Esophagus muscularis mucosa (tissue), 4 donors: Measurements from ENCODE around the gene SCN2A. TPM values are rescaled to one million over a fixed set of nuclear protein-coding genes. Genes with fewer than 3 reads are reported as not detected.

Experiments used
- DNase-seq: peaks from one replicate; pipeline ENCODE4 v3.0.0-alpha.2; 2017; ENCODE audit errors: extremely low spot score
- H3K27ac ChIP-seq, 4 donors: fragments of 200-600 bp; sonication (generic); replicated peaks in 1 of 4; 1 replicate in 3 of 4; 2 replicates in 1 of 4; pipeline ENCODE4 v1.5.1; 2016 to 2019; ENCODE audit warnings: mild to moderate bottlenecking in 1 of 4
- H3K27me3 ChIP-seq, 4 donors: fragments of 200-600 bp; sonication (generic); one replicate each; pipeline versions ENCODE4 v1.5.1 to v1.6.0; 2016 to 2019
- H3K36me3 ChIP-seq, 4 donors: fragments of 200-600 bp; sonication (generic); one replicate each; pipeline ENCODE4 v1.5.1; 2016 to 2019
- H3K4me1 ChIP-seq, 4 donors: fragments of 200-600 bp; sonication (generic); one replicate each; pipeline ENCODE4 v1.5.1; 2016 to 2019
- H3K4me3 ChIP-seq, 4 donors: fragments of 200-600 bp; sonication (generic); 1 replicate in 2 of 4; 2 replicates in 2 of 4; pipeline ENCODE4 v1.5.1; 2016 to 2019; ENCODE audit warnings: mild to moderate bottlenecking in 4 of 4, moderate library complexity in 1 of 4
- H3K9me3 ChIP-seq, 4 donors: fragments of 200-600 bp; sonication (generic); 1 replicate in 3 of 4; 2 replicates in 1 of 4; pipeline ENCODE4 v1.5.1; 2016 to 2019
- CTCF ChIP-seq, 3 experiments: fragments of 200-600 bp in 2 of 3; fragments of 450-650 bp in 1 of 3; sonication (generic) in 2 of 3; IDR thresholded peaks; one replicate each; pipeline ENCODE4 v1.5.1; 2017 to 2019; ENCODE audit warnings: antibody characterized with exemption in 3 of 3, mild to moderate bottlenecking in 2 of 3, moderate library complexity in 1 of 3
- EP300 ChIP-seq: sonication (generic); formaldehyde crosslinking; IDR thresholded peaks from one replicate; pipeline ENCODE4 v1.6.1; 2017; ENCODE audit warnings: antibody characterized with exemption
- POLR2A ChIP-seq: fragments of 450-650 bp; IDR thresholded peaks from one replicate; pipeline ENCODE4 v1.6.1; 2017; ENCODE audit warnings: antibody characterized with exemption, moderate library complexity, mild to moderate bottlenecking, low read depth
- POLR2AphosphoS5 ChIP-seq, 2 donors: sonication (generic); formaldehyde crosslinking; IDR thresholded peaks; one replicate each; pipeline ENCODE4 v1.6.1; 2017; ENCODE audit warnings: antibody characterized with exemption in 2 of 2
- WGBS: methylation state at CpG from one replicate; pipeline ENCODE4 v1.1.5; 2018; 5-methylcytosine and 5-hydroxymethylcytosine counted together
- intact Hi-C: fragments of 100-400 bp; cut with DNase I; formaldehyde crosslinking; loops from one replicate; pipeline ENCODE4 v1.15.1; 2023
- total RNA-seq, 4 donors: library from RNA; depleted of rRNA; stranded (reverse); fragments of >200 nt; gene quantifications; one replicate each; pipeline versions ENCODE4 v1.1.0 to v1.2.1, GENCODE V29; 2016

The SCN2A gene
- total RNA-seq, 4 donors from 2014 or later: 0.11 to 0.42 (median 0.15) TPM

- Histone ChIP-seq H3K4me1 (peaks cover 0 to 5% (median 0%) of the 10 kb centered on the region in 4 donors), H3K27me3 (no peaks in the 10 kb centered on the region), H3K4me3 (no peak overlapping the region), H3K9me3 (no peaks in the 10 kb centered on the region), H3K27ac (no peak overlapping the region), H3K36me3 (no peaks in the 10 kb centered on the region)
- 78% methylated on average over 4 of the region's 4 CpGs for WGBS
- intact Hi-C loops: no loop called here
- TF ChIP-seq EP300 (no peak), CTCF (IDR thresholded peaks at IDR 0.05) (no peak), POLR2A (no peak)
- no peak for DNase-seq
Observed at GRCh38 chr2:165280356-165280755, 41.1 kb downstream of the SCN2A start.

- no peak for DNase-seq
- 78% methylated on average over 4 of the region's 4 CpGs for WGBS
- Histone ChIP-seq H3K9me3 (no peaks in the 10 kb centered on the region), H3K4me3 (no peak overlapping the region), H3K27me3 (no peaks in the 10 kb centered on the region), H3K36me3 (no peaks in the 10 kb centered on the region), H3K4me1 (no peaks in the 10 kb centered on the region), H3K27ac (no peak overlapping the region)
- intact Hi-C loops: no loop called here
- TF ChIP-seq EP300: no peak
- TF ChIP-seq POLR2A: no peak
- no peak for TF ChIP-seq POLR2AphosphoS5 (IDR thresholded peaks at IDR 0.05)
- TF ChIP-seq CTCF (IDR thresholded peaks at IDR 0.05): no peak
Observed at GRCh38 chr2:165281387-165281786, 42.2 kb downstream of the SCN2A start.

GRCh38 chr2:165283342-165283741, 44.1 kb downstream of the SCN2A start:
- TF ChIP-seq POLR2A (no peak), POLR2AphosphoS5 (IDR thresholded peaks at IDR 0.05) (no peak), CTCF (IDR thresholded peaks at IDR 0.05) (no peak)
- intact Hi-C loops: no loop called here
- no peak for DNase-seq
- no peaks in the 10 kb centered on the region for H3K27me3 ChIP-seq
- 93% methylated on average over 1 of the region's 1 CpG for WGBS
- H3K27ac ChIP-seq: no peak overlapping the region
- no peak overlapping the region for H3K4me3 ChIP-seq
- H3K9me3 ChIP-seq: no peaks in the 10 kb centered on the region
- no peaks in the 10 kb centered on the region for H3K4me1 ChIP-seq
- H3K36me3 ChIP-seq: no peaks in the 10 kb centered on the region

- no peaks in the 10 kb centered on the region for H3K36me3 ChIP-seq
- WGBS: 78% methylated on average over 3 of the region's 3 CpGs
- no peak overlapping the region for H3K4me3 ChIP-seq
- H3K27ac ChIP-seq: no peak overlapping the region
- TF ChIP-seq POLR2A (no peak), EP300 (no peak), POLR2AphosphoS5 (IDR thresholded peaks at IDR 0.05) (no peak), CTCF (IDR thresholded peaks at IDR 0.05) (no peak)
- intact Hi-C loops: no loop called here
- no peaks in the 10 kb centered on the region for H3K4me1 ChIP-seq
- DNase-seq: no peak
- no peaks in the 10 kb centered on the region for H3K9me3 ChIP-seq
- no peaks in the 10 kb centered on the region for H3K27me3 ChIP-seq
Observed at GRCh38 chr2:165287094-165287778, 48.0 kb downstream of the SCN2A start.

- WGBS: 90% methylated on average over 2 of the region's 2 CpGs
- intact Hi-C loops: no loop called here
- DNase-seq: no peak
- H3K27ac ChIP-seq: no peak overlapping the region
- no peaks in the 10 kb centered on the region for H3K9me3 ChIP-seq
- H3K27me3 ChIP-seq: no peaks in the 10 kb centered on the region
- no peak for TF ChIP-seq POLR2A
- no peak for TF ChIP-seq EP300
- no peak for TF ChIP-seq CTCF (IDR thresholded peaks at IDR 0.05)
- no peak for TF ChIP-seq POLR2AphosphoS5 (IDR thresholded peaks at IDR 0.05)
- H3K4me3 ChIP-seq: no peak overlapping the region
- no peaks in the 10 kb centered on the region for H3K36me3 ChIP-seq
- peaks cover 0 to 7% (median 4%) of the 10 kb centered on the region in 4 donors for H3K4me1 ChIP-seq
Observed at GRCh38 chr2:165289069-165289468, 49.9 kb downstream of the SCN2A start.
